Activated CD4-positive, alpha-beta memory T cell treated with anti-CD3 and anti-CD28 coated beads for 36 hours (primary cell): ENCODE results near the gene RRBP1. TPM values are rescaled to one million over a fixed set of nuclear protein-coding genes. Genes with fewer than 3 reads are reported as not detected.

Experiments
- CTCF ChIA-PET: fragments of 350-600 bp; sonication (Branson Sonifier 250); formaldehyde crosslinking; loops from one replicate; lab custom pipeline; 2021; ENCODE audit warnings: antibody characterized with exemption, inconsistent platforms; lab: Charles Lee
- POLR2A ChIA-PET: fragments of 350-600 bp; sonication (Branson Sonifier 250); formaldehyde crosslinking; loops from one replicate; lab custom pipeline; 2021; ENCODE audit warnings: antibody characterized with exemption; lab: Charles Lee
- DNase-seq: peaks from one replicate; pipeline ENCODE4 v3.0.0-alpha.2; 2020
- H3K27ac Mint-ChIP-seq: one replicate; pipeline ENCODE4 v1.8.0; 2021; ENCODE audit warnings: mixed read lengths
- H3K27me3 Mint-ChIP-seq: one replicate; pipeline ENCODE4 v1.8.0; 2021; ENCODE audit warnings: mixed read lengths
- H3K36me3 Mint-ChIP-seq: one replicate; pipeline ENCODE4 v1.8.0; 2021; ENCODE audit warnings: mixed read lengths
- H3K4me1 Mint-ChIP-seq: one replicate; pipeline ENCODE4 v1.8.0; 2021; ENCODE audit warnings: low read depth, mixed read lengths
- H3K4me3 Mint-ChIP-seq: one replicate; pipeline ENCODE4 v1.8.0; 2021; ENCODE audit warnings: mild to moderate bottlenecking, mixed read lengths
- H3K9me3 Mint-ChIP-seq: one replicate; pipeline ENCODE4 v1.8.0; 2021; ENCODE audit warnings: mixed read lengths
- intact Hi-C: fragments of 100-400 bp; cut with micrococcal nuclease; formaldehyde crosslinking; loops from one replicate; pipeline ENCODE4 v1.15.1; 2023
- total RNA-seq, 2 experiments: library from RNA; stranded (reverse); gene quantifications; one replicate each; pipeline ENCODE4 v1.2.3, GENCODE V29; 2021

Gene RRBP1
- total RNA-seq, 2 experiments from 2014 or later, result 29.6 to 32.0 TPM

DNA sequence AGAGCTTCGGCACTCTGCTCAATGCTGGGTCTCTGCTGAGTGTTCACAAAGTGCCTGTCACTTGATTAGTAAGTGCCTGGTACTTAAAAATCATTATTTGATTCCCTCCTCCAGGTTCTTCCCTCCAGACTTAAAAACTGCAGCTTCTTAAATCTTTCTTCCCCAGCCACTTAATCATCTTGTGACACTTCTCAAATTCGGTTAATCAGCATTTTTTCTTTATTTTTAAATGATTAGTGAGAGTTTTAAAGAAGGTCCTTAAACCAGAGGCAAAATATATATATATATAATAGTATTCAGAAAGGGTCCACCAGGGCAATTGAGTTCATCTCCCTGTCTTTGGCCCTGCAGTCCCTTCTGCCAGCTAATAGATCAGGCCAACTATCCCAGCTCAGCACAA is 9.7 kb upstream of the RRBP1 start:
- Mint-ChIP-seq H3K27ac (no peak overlapping the region), H3K27me3 (peaks cover 25% of the 10 kb centered on the region), H3K36me3 (no peaks in the 10 kb centered on the region), H3K9me3 (peaks cover 4% of the 10 kb centered on the region), H3K4me1 (no peaks in the 10 kb centered on the region), H3K4me3 (no peak overlapping the region)
- CTCF ChIA-PET, result interaction anchor here (0.5 to 3.8 kb wide), 4 partner anchors 8 to 57 kb away, joined by 3 to 26 read pairs (median 4); partner anchors contain the start of genes BANF2 and RRBP1
- POLR2A ChIA-PET, result interaction anchor here (1.0 kb wide), 1 partner anchor 9 kb away, joined by 4 read pairs; the partner anchor contains the start of gene RRBP1
- DNase-seq, result no peak
- intact Hi-C loops, result no loop called here

DNA sequence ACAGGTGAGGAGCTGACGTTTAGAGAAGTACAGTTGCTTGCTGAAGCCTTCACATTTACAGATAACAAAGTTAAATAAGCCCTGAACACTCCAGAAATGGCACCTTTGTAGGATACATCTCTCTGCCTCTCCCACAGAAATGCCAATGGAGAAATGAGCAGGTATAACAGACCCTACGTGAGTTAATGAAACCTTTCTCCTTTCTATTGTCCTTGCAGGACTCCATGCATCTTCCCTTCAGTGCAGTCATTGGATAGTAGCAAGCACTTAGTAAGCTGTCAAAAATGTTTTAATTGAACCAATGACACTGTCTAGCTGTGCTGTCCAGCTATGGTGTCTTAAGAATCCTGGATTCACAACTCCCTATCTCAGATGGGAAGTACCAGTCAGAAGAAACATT is 8.1 kb upstream of the RRBP1 start:
- Mint-ChIP-seq H3K4me1 (no peaks in the 10 kb centered on the region), H3K4me3 (no peak overlapping the region), H3K27me3 (peaks cover 31% of the 10 kb centered on the region), H3K36me3 (no peaks in the 10 kb centered on the region), H3K9me3 (peaks cover 4% of the 10 kb centered on the region), H3K27ac (no peak overlapping the region)
- intact Hi-C loops, result no loop called here
- CTCF ChIA-PET, result interaction anchor here (3.8 kb wide), 1 partner anchor 8 kb away, joined by 26 read pairs; the partner anchor contains the start of gene RRBP1
- POLR2A ChIA-PET, result no interaction called here
- DNase-seq, result no peak

- POLR2A ChIA-PET, result no interaction called here
These were observed 6.9 kb upstream of the RRBP1 start for GRCh38 chr20:17688965-17689364.

DNA sequence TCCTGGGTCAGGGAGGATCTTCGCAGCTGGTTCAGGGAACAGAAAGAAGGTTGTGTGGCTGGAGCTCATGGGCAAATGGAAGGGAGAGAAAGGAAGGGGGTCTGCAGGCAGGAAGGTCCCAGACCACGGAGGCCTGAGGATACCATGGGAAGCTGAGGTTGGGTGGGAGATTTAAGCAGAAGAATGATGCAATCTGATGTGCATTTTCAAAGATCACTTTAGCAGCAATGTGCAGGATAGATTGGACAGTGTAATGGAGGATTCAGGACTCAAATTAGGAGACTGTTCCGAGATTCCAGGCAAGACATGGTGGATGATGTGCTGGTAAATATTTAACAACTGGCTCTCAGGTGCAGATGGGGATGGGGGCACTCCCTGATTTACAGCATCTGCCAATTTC is 5.8 kb upstream of the RRBP1 start:
- Mint-ChIP-seq H3K4me3 (no peak overlapping the region), H3K36me3 (no peaks in the 10 kb centered on the region), H3K27ac (no peak overlapping the region), H3K9me3 (peaks cover 4% of the 10 kb centered on the region), H3K27me3 (peaks cover 38% of the 10 kb centered on the region), H3K4me1 (peaks cover 2% of the 10 kb centered on the region)
- intact Hi-C loops, result no loop called here
- CTCF ChIA-PET, result interaction anchor here (1.1 kb wide), 1 partner anchor 210 kb away, joined by 3 read pairs; no protein-coding TSS in a partner anchor
- no peak for DNase-seq
- POLR2A ChIA-PET, result no interaction called here

More at GRCh38 chr20:17688965-17689364, 6.9 kb upstream of the RRBP1 start:
- Mint-ChIP-seq H3K27me3 (peaks cover 38% of the 10 kb centered on the region), H3K36me3 (no peaks in the 10 kb centered on the region), H3K9me3 (peaks cover 4% of the 10 kb centered on the region), H3K4me3 (no peak overlapping the region), H3K27ac (no peak overlapping the region), H3K4me1 (no peaks in the 10 kb centered on the region)
- CTCF ChIA-PET, result interaction anchor here (1.1 kb wide), 1 partner anchor 209 kb away, joined by 3 read pairs; no protein-coding TSS in a partner anchor
- no peak for DNase-seq
- intact Hi-C loops, result no loop called here

- H3K27ac Mint-ChIP-seq, result no peak overlapping the region
- intact Hi-C loops, result no loop called here
- H3K36me3 Mint-ChIP-seq, result no peaks in the 10 kb centered on the region
- peaks cover 31% of the 10 kb centered on the region for H3K27me3 Mint-ChIP-seq
- H3K9me3 Mint-ChIP-seq, result peaks cover 1% of the 10 kb centered on the region
- ChIA-PET POLR2A (no interaction called here), CTCF (interaction anchor here (0.7 kb wide), 1 partner anchor 321 kb away, joined by 3 read pairs; no protein-coding TSS in a partner anchor)
- DNase-seq, result no peak
- H3K4me3 Mint-ChIP-seq, result no peak overlapping the region
- peaks cover 10% of the 10 kb centered on the region for H3K4me1 Mint-ChIP-seq
These were observed 3.1 kb upstream of the RRBP1 start for GRCh38 chr20:17685168-17685567.

DNA sequence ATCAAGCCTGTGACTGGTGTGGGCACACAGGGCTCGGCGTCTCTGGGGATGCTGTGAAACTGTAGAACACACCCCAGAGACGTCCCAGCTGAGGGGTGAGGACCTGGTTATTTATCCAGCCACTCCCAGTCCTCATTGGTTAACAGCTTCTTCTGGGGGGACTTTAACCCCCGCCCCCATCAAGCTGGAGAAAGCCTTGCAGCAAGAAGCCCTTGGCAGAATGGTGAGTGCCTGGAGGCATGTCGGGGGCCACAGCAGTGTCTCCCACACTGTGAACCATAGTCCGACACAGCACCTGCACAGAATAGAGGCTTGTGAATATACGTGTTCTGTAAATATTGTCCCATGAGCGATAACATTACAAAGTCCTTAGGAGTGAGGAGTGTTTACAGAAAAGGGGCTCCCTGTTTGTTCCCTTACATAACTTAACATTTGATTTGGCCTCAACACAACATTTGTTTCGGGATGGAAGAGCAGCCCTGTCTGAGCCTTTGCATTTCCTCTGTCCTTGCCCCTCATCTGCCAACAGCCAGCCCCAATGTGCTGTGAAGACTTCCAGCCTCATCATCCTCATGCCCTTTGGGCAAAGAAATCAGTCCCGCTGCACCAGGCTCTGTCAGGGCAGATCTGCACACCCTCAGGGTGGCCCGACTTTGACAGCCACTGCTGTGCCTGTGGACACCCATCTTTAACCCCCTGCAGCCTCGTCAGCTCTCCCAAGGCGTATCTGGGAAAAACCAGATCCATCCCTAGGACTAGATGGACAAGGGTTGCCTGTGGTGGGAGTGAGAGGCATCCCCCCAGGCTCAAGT is 2.2 kb upstream of the RRBP1 start:
- H3K27ac Mint-ChIP-seq, result no peak overlapping the region
- no peak for DNase-seq

GRCh38 chr20:17683218-17684076 is 1.4 kb upstream of the RRBP1 start:
- POLR2A ChIA-PET, result interaction anchor here (0.8 to 2.7 kb wide), 8 partner anchors 8 to 312 kb away, joined by 3 to 12 read pairs (median 4); partner anchors contain the start of genes BFSP1, DSTN, MGME1 and SNX5
- H3K4me3 Mint-ChIP-seq, result no peak overlapping the region
- no peak overlapping the region for H3K27ac Mint-ChIP-seq
- peaks cover 17% of the 10 kb centered on the region for H3K4me1 Mint-ChIP-seq
- no peak for DNase-seq
- H3K36me3 Mint-ChIP-seq, result peaks cover 5% of the 10 kb centered on the region
- CTCF ChIA-PET, result interaction anchor here (1.0 to 5.8 kb wide), 40 partner anchors 8 to 824 kb away, joined by 3 to 80 read pairs (median 6); partner anchors contain the start of genes BFSP1, DSTN, KAT14 and PET117
- H3K27me3 Mint-ChIP-seq, result peaks cover 29% of the 10 kb centered on the region
- H3K9me3 Mint-ChIP-seq, result no peaks in the 10 kb centered on the region
- intact Hi-C loops, result loop anchor here (2.0 to 5.0 kb wide), 4 partner anchors 153 to 604 kb away; partner anchors contain the start of genes BFSP1, KAT14, PET117 and ZNF133

More for the DNA sequence above, 2.2 kb upstream of the RRBP1 start:
- Mint-ChIP-seq H3K9me3 (no peaks in the 10 kb centered on the region), H3K4me1 (peaks cover 17% of the 10 kb centered on the region), H3K36me3 (peaks cover 4% of the 10 kb centered on the region), H3K4me3 (no peak overlapping the region), H3K27me3 (peaks cover 29% of the 10 kb centered on the region)
- intact Hi-C loops, result loop anchor here (5.0 kb wide), 2 partner anchors 453 to 603 kb away; partner anchors contain the start of genes KAT14, PET117 and ZNF133
- ChIA-PET POLR2A (no interaction called here), CTCF (interaction anchor here (2.1 to 5.8 kb wide), 5 partner anchors 7 to 315 kb away, joined by 8 to 80 read pairs (median 26); no protein-coding TSS in a partner anchor)

GRCh38 chr20:17682889-17683198 is 802 bp upstream of the RRBP1 start:
- Mint-ChIP-seq H3K4me1 (peaks cover 18% of the 10 kb centered on the region), H3K27me3 (peaks cover 28% of the 10 kb centered on the region), H3K27ac (no peak overlapping the region), H3K36me3 (peaks cover 8% of the 10 kb centered on the region), H3K4me3 (peak overlapping the region; percentile 81), H3K9me3 (no peaks in the 10 kb centered on the region)
- no peak for DNase-seq
- ChIA-PET POLR2A (interaction anchor here (0.8 to 2.7 kb wide), 11 partner anchors 8 to 313 kb away, joined by 3 to 12 read pairs (median 4); partner anchors contain the start of genes BFSP1, DSTN, MGME1 and SNX5), CTCF (interaction anchor here (0.9 to 5.8 kb wide), 44 partner anchors 9 to 825 kb away, joined by 3 to 80 read pairs (median 6); partner anchors contain the start of genes BFSP1, DSTN, KAT14 and PET117)
- intact Hi-C loops, result loop anchor here (1.0 to 5.0 kb wide), 10 partner anchors 114 to 604 kb away; partner anchors contain the start of genes BFSP1, KAT14, MGME1 and PET117

DNA sequence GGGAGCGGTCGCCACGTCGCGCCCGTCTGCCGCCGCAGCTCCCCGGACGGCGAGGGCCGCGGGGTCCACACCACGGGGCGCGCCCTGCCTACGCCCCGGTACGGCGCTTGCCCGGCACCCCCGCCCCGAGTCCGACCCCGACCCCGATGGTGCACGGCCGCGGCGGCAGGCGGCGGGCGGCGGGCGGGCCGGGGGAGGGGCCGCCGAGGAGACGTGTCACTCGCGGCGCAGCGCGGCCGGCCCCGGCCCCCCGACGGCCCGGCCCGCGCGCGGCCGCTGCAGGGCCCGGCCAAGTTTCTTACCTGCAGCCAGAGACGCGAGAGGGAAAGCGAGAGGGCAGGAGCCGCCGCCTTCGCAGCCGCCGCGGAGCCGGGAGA is 328 bp downstream of the RRBP1 start:
- CTCF ChIA-PET, result interaction anchor here (0.5 to 5.8 kb wide), 44 partner anchors 9 to 826 kb away, joined by 3 to 80 read pairs (median 5); partner anchors contain the start of genes BFSP1, DSTN, KAT14 and PET117
- POLR2A ChIA-PET, result interaction anchor here (0.7 to 2.7 kb wide), 11 partner anchors 9 to 314 kb away, joined by 3 to 12 read pairs (median 4); partner anchors contain the start of genes BFSP1, DSTN, MGME1 and SNX5
- Mint-ChIP-seq H3K36me3 (peaks cover 8% of the 10 kb centered on the region), H3K27me3 (peaks cover 18% of the 10 kb centered on the region), H3K9me3 (no peaks in the 10 kb centered on the region), H3K27ac (peak overlapping the region; percentile 79), H3K4me1 (peaks cover 18% of the 10 kb centered on the region), H3K4me3 (peak overlapping the region; percentile 81)
- intact Hi-C loops, result loop anchor here (1.0 to 5.0 kb wide), 11 partner anchors 17 to 606 kb away; partner anchors contain the start of genes BFSP1, KAT14, MGME1 and PET117
- no peak for DNase-seq

DNA sequence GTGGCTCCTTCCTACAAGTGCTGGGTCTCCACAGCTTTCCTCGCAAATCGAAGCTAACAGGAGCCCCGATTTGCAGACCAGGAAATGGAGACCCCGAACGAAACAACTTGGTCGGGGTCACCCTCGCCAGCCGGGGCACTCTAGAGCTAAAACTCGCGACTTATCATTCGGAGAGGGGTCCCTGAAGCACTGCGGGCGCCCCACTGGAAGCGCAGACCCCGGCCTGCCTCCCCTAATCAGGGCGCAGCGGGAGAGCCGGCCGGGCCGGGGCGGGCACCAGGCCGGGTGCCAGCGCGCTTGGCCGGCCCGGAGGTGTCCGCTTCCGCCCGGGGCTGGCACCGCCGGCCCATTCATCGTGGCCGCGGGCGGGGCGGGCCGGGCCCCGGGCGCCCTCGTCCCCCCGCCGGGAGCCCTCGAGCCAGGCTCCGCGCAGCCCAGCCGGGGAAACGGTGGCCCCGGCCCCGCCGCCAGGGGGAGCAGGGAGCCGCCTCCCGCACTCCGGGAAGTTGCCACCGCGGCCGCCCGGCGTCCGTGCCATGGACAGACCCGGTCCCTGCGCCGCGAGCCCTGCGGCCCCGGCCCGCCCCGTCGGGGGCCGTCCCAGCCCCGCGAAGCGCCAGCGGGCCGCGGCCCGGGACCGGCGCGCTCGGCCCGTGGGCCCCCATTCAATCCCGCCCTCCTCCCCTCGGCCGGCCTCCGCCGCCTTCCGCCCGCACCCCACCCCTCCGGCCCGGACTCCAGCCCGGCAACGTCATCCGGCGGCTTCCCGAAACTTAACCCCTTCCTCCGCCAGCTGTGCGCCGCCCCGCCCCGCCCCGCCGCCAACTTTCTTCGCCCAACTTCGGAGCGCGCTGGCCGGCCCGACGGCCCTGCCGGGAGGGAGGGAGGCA is 961 bp downstream of the RRBP1 start:
- H3K36me3 Mint-ChIP-seq, result peaks cover 8% of the 10 kb centered on the region
- DNase-seq, result peak; percentile 84
- POLR2A ChIA-PET, result interaction anchor here (0.7 to 2.7 kb wide), 6 partner anchors 15 to 315 kb away, joined by 3 to 12 read pairs (median 4); partner anchors contain the start of genes BFSP1 and DSTN

More for the DNA sequence above, 961 bp downstream of the RRBP1 start:
- Mint-ChIP-seq H3K4me1 (peaks cover 18% of the 10 kb centered on the region), H3K27ac (peak overlapping the region; percentile 33), H3K9me3 (no peaks in the 10 kb centered on the region), H3K27me3 (peaks cover 13% of the 10 kb centered on the region), H3K4me3 (peak overlapping the region; percentile 67)
- CTCF ChIA-PET, result interaction anchor here (0.5 to 5.8 kb wide), 23 partner anchors 11 to 826 kb away, joined by 3 to 80 read pairs (median 7); partner anchors contain the start of genes DSTN and SEC23B
- intact Hi-C loops, result loop anchor here (2.0 to 5.0 kb wide), 3 partner anchors 16 to 606 kb away; partner anchors contain the start of genes KAT14, PET117 and ZNF133
